Measurements from ENCODE around the gene ANKRD66.

ANKRD66 gene

GRCh38 chr6:46734867-46735719, 11.6 kb upstream of the ANKRD66 start, which contains the start of gene PLA2G7:
Gene PLA2G7 (minus strand): TSS chr6:46735375. CDS start chr6:46722891, 12,484 bp downstream.
- H3K27ac Mint-ChIP-seq = peak within 1 kb of the TSS in 2 of 3 experiments; percentile 4 to 26
- H3K27me3 Mint-ChIP-seq (ENCODE audit: low read depth) = peaks cover 59% of the 10 kb centered on the region

GRCh38 chr6:46735720-46736031, 11.1 kb upstream of the ANKRD66 start:
- peaks cover 60% of the 10 kb centered on the region for H3K27me3 Mint-ChIP-seq (ENCODE audit: low read depth)
- H3K9me3 Mint-ChIP-seq = no peaks in the 10 kb centered on the region
- no peak for TF ChIP-seq CTCF (IDR thresholded peaks at IDR 0.05; ENCODE audit: unreplicated experiment in 3 of 3)
- H3K4me3 Mint-ChIP-seq = peak overlapping the region; percentile 84 to 91 (median 87)
- no peaks in the 10 kb centered on the region for H3K4me1 Mint-ChIP-seq
- no peaks in the 10 kb centered on the region for H3K36me3 Mint-ChIP-seq (ENCODE audit: low read depth)
- H3K27ac Mint-ChIP-seq = no peak overlapping the region

More at GRCh38 chr6:46734867-46735719, 11.6 kb upstream of the ANKRD66 start, which contains the start of gene PLA2G7:
- H3K4me1 Mint-ChIP-seq = no peaks in the 10 kb centered on the region
- H3K9me3 Mint-ChIP-seq = no peaks in the 10 kb centered on the region
- no peaks in the 10 kb centered on the region for H3K36me3 Mint-ChIP-seq (ENCODE audit: low read depth)
- peak in 2 of 3 experiments; percentile 6 to 9 for TF ChIP-seq CTCF (IDR thresholded peaks at IDR 0.05; ENCODE audit: unreplicated experiment in 3 of 3)
- peak within 1 kb of the TSS; percentile 84 to 91 (median 87) for H3K4me3 Mint-ChIP-seq

- Mint-ChIP-seq H3K27me3 (ENCODE audit: low read depth) (peaks cover 60% of the 10 kb centered on the region), H3K9me3 (no peaks in the 10 kb centered on the region), H3K36me3 (ENCODE audit: low read depth) (no peaks in the 10 kb centered on the region), H3K27ac (no peak overlapping the region), H3K4me1 (no peaks in the 10 kb centered on the region), H3K4me3 (peak overlapping the region in 2 of 3 experiments; percentile 41 to 53)
- no peak for TF ChIP-seq CTCF (IDR thresholded peaks at IDR 0.05; ENCODE audit: unreplicated experiment in 3 of 3)
These were observed 9.8 kb upstream of the ANKRD66 start for GRCh38 chr6:46736906-46737305.

- Mint-ChIP-seq H3K4me1 (no peaks in the 10 kb centered on the region), H3K36me3 (ENCODE audit: low read depth) (no peaks in the 10 kb centered on the region), H3K4me3 (no peak overlapping the region), H3K27ac (peak overlapping the region in 1 of 3 experiments; percentile 1), H3K9me3 (no peaks in the 10 kb centered on the region), H3K27me3 (ENCODE audit: low read depth) (peaks cover 34% of the 10 kb centered on the region)
- no peak for TF ChIP-seq CTCF (IDR thresholded peaks at IDR 0.05; ENCODE audit: unreplicated experiment in 3 of 3)
These were observed 5.3 kb upstream of the ANKRD66 start for GRCh38 chr6:46741482-46741881.

- H3K27ac Mint-ChIP-seq = no peak overlapping the region
- peaks cover 31% of the 10 kb centered on the region for H3K27me3 Mint-ChIP-seq (ENCODE audit: low read depth)
- H3K9me3 Mint-ChIP-seq = no peaks in the 10 kb centered on the region
- no peaks in the 10 kb centered on the region for H3K4me1 Mint-ChIP-seq
- no peaks in the 10 kb centered on the region for H3K36me3 Mint-ChIP-seq (ENCODE audit: low read depth)
- no peak overlapping the region for H3K4me3 Mint-ChIP-seq
- TF ChIP-seq CTCF (IDR thresholded peaks at IDR 0.05; ENCODE audit: unreplicated experiment in 3 of 3) = no peak
These were observed 4.8 kb upstream of the ANKRD66 start for GRCh38 chr6:46741910-46742309.

Data from nephron (organoid).